ENCODE measurements around the gene CD300E.

DNA sequence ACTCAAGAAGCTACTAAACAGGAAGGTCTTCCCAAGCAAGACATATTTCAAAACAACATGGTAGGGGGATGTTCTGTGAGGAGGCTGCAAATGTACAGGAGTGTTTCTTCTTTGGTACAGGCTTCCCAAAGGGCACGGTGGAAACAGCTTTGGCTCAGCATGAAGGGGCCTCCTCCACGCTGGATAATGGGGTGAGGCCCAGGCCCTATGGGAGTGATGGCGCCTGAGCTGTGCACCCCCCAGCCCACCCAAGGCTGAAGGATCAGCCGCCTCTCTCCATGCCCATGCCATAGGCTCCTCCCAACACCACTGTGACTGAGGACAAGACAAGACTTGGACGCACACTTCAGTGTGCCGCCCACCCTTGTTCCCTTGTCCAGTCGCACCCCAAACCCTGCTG lies 6.8 kb downstream of the CD300E start:
- TF ChIP-seq, protein P1, sequence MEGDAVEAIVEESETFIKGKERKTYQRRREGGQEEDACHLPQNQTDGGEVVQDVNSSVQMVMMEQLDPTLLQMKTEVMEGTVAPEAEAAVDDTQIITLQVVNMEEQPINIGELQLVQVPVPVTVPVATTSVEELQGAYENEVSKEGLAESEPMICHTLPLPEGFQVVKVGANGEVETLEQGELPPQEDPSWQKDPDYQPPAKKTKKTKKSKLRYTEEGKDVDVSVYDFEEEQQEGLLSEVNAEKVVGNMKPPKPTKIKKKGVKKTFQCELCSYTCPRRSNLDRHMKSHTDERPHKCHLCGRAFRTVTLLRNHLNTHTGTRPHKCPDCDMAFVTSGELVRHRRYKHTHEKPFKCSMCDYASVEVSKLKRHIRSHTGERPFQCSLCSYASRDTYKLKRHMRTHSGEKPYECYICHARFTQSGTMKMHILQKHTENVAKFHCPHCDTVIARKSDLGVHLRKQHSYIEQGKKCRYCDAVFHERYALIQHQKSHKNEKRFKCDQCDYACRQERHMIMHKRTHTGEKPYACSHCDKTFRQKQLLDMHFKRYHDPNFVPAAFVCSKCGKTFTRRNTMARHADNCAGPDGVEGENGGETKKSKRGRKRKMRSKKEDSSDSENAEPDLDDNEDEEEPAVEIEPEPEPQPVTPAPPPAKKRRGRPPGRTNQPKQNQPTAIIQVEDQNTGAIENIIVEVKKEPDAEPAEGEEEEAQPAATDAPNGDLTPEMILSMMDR (IDR thresholded peaks at IDR 0.05; ENCODE audit: low read depth, low read length): no peak
- no peak for TF ChIP-seq EZH2phosphoT487 (IDR thresholded peaks at IDR 0.05; ENCODE audit: low read depth)

Data from OCI-LY3 (cell line).